Caco-2 (cell line): ENCODE data around the gene PFDN2. TPM values are rescaled to one million over a fixed set of nuclear protein-coding genes. Genes with fewer than 3 reads are reported as not detected.

Experiments
- BruUV-seq: library from RNA; stranded (reverse); fragments of 400-500 nt; replicated peaks from 2 replicates; lab custom pipeline; 2021; lab: Mats Ljungman, UMichigan
- CTCF ChIA-PET: fragments of 300-600 bp; sonication (Branson Sonifier 250); formaldehyde crosslinking; loops from one replicate; lab custom pipeline; 2022; ENCODE audit warnings: antibody characterized with exemption; lab: Charles Lee
- POLR2A ChIA-PET: fragments of 300-600 bp; sonication (Branson Sonifier 250); formaldehyde crosslinking; loops from one replicate; lab custom pipeline; 2022; ENCODE audit warnings: antibody characterized with exemption; lab: Charles Lee
- DNase-seq, 2 experiments: peaks; one replicate each; pipeline versions ENCODE4 v3.0.0 to v3.0.0-alpha.2; 2020 to 2022
- H3K27me3 ChIP-seq: replicated peaks from 2 replicates; pipeline ENCODE4 v1.6.0; 2011; ENCODE audit warnings: low read length; ENCODE audit not compliant: control insufficient read depth, insufficient read depth
- H3K36me3 ChIP-seq: 2 replicates; pipeline ENCODE4 v1.5.1; 2011; ENCODE audit warnings: low read length; ENCODE audit not compliant: control insufficient read depth, insufficient read depth
- H3K4me1 ChIP-seq: fragments of 250-450 bp; sonication (Bioruptor Pico); 2 replicates; pipeline ENCODE4 v1.5.1; 2020; ENCODE audit warnings: mild to moderate bottlenecking
- H3K4me3 ChIP-seq: 2 replicates; pipeline ENCODE4 v1.5.1; 2011; ENCODE audit warnings: low read depth, mild to moderate bottlenecking, control low read depth, low read length
- H3K9me3 ChIP-seq: fragments of 250-450 bp; sonication (Bioruptor Pico); 2 replicates; pipeline ENCODE4 v1.5.1; 2020; ENCODE audit warnings: mild to moderate bottlenecking, moderate library complexity
- H3K27ac Mint-ChIP-seq: one replicate; pipeline ENCODE4 v1.8.0; 2022; ENCODE audit warnings: mixed read lengths; ENCODE audit not compliant: unreplicated experiment
- H3K27me3 Mint-ChIP-seq: one replicate; pipeline ENCODE4 v1.8.0; 2022; ENCODE audit warnings: mixed read lengths; ENCODE audit not compliant: insufficient read depth, unreplicated experiment
- H3K36me3 Mint-ChIP-seq: one replicate; pipeline ENCODE4 v1.8.0; 2022; ENCODE audit warnings: mild to moderate bottlenecking, mixed read lengths; ENCODE audit not compliant: insufficient read depth, unreplicated experiment
- H3K4me1 Mint-ChIP-seq: one replicate; pipeline ENCODE4 v1.8.0; 2022; ENCODE audit warnings: low read depth, mixed read lengths; ENCODE audit not compliant: unreplicated experiment
- H3K4me3 Mint-ChIP-seq: one replicate; pipeline ENCODE4 v1.8.0; 2022; ENCODE audit warnings: mild to moderate bottlenecking, moderate library complexity, mixed read lengths; ENCODE audit not compliant: unreplicated experiment
- H3K9me3 Mint-ChIP-seq: one replicate; pipeline ENCODE4 v1.8.0; 2022; ENCODE audit warnings: mixed read lengths; ENCODE audit not compliant: unreplicated experiment
- intact Hi-C: fragments of 100-400 bp; cut with micrococcal nuclease; formaldehyde crosslinking; loops from one replicate; pipeline ENCODE4 v1.10.0; 2022; ENCODE audit not compliant: unreplicated experiment
- total RNA-seq: library from RNA; stranded (reverse); gene quantifications from 2 replicates; pipeline ENCODE4 v1.2.3, GENCODE V29; 2022
- TF ChIP-seq, protein P1 (sequence below), 2 experiments: fragments of 200-600 bp in 1 of 2; IDR thresholded peaks; 1 replicate in 1 of 2; 2 replicates in 1 of 2; pipeline versions ENCODE4 v1.5.1 to v1.8.0; 2011 to 2022; ENCODE audit warnings: antibody characterized with exemption in 1 of 2, control low read depth in 1 of 2, inconsistent platforms in 1 of 2, low read depth in 1 of 2, low read length in 1 of 2, mild to moderate bottlenecking in 1 of 2, moderate library complexity in 1 of 2; ENCODE audit not compliant: insufficient read depth in 1 of 2, severe bottlenecking in 1 of 2, unreplicated experiment in 1 of 2

The PFDN2 gene
- total RNA-seq, 1 experiment from 2014 or later, result 88.0 TPM

DNA sequence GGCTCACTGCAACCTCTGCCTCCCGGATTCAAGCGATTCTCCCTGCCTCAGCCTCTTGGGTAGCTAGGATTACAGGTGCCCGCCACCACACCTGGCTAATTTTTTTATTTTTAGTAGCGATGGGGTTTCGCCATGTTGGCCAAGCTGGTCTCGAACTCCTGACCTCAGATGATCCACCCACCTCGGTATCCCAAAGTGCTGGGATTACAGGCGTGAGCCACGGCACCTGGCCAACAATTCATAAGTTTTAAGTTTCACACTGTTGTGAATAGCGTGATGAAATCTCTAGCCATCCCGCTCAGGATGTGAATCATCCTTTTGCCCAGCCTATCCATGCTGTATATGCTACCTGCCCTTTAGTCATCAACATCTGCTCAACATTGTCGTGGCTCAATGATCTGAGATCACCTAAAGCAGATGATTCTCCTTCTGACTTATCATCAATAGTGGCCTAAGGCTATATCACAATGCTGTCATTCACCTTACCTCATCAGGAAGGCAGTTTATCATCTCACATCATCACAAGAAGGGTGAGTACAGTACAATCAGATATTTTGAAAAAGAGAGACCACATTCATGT is 2.6 kb downstream of the PFDN2 start:
- Mint-ChIP-seq H3K4me3 (no peak overlapping the region), H3K36me3 (peaks cover 45% of the 10 kb centered on the region), H3K27ac (no peak overlapping the region), H3K4me1 (peaks cover 13% of the 10 kb centered on the region), H3K27me3 (no peaks in the 10 kb centered on the region), H3K9me3 (no peaks in the 10 kb centered on the region)
- DNase-seq, result no peak
- no TSS peak for BruUV-seq
- ChIA-PET POLR2A (no interaction called here), CTCF (no interaction called here)
- H3K36me3 ChIP-seq, result peaks cover 1% of the 10 kb centered on the region; the same call in 1 of the 2 replicates
- H3K4me1 ChIP-seq, result peaks cover 15% of the 10 kb centered on the region
- TF ChIP-seq, protein P1, sequence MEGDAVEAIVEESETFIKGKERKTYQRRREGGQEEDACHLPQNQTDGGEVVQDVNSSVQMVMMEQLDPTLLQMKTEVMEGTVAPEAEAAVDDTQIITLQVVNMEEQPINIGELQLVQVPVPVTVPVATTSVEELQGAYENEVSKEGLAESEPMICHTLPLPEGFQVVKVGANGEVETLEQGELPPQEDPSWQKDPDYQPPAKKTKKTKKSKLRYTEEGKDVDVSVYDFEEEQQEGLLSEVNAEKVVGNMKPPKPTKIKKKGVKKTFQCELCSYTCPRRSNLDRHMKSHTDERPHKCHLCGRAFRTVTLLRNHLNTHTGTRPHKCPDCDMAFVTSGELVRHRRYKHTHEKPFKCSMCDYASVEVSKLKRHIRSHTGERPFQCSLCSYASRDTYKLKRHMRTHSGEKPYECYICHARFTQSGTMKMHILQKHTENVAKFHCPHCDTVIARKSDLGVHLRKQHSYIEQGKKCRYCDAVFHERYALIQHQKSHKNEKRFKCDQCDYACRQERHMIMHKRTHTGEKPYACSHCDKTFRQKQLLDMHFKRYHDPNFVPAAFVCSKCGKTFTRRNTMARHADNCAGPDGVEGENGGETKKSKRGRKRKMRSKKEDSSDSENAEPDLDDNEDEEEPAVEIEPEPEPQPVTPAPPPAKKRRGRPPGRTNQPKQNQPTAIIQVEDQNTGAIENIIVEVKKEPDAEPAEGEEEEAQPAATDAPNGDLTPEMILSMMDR (IDR thresholded peaks at IDR 0.05; ENCODE audit: insufficient read depth in 1 of 2, low read depth in 1 of 2, low read length in 1 of 2, severe bottlenecking in 1 of 2, unreplicated experiment in 1 of 2), result no peak
- no peak overlapping the region for H3K4me3 ChIP-seq
- H3K27me3 ChIP-seq, result no peaks in the 10 kb centered on the region
- intact Hi-C loops, result loop anchor here (5.0 kb wide), 1 partner anchor 62 kb away; the partner anchor contains the start of gene B4GALT3
- H3K9me3 ChIP-seq, result no peaks in the 10 kb centered on the region

DNA sequence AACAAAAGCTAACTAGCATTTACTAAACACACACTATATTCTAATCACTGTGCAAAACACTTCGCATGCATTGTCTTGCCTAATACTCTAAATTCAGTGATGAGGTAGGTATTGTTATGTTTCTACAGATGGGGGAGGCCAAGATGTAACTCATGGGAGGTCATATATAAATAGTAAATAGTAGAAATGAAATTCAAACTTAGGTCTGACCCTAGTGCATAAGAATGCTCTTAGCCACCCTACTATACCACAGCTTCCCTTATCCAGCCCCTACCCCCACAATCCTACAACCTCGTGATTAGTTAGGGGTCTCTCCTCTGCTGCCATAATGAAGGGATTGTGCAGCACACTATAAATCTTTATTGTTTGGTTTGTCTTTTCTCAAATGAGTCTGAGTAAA is 3.3 kb downstream of the PFDN2 start:
- H3K4me3 ChIP-seq, result no peak overlapping the region
- H3K9me3 ChIP-seq, result no peaks in the 10 kb centered on the region
- Mint-ChIP-seq H3K27me3 (no peaks in the 10 kb centered on the region), H3K9me3 (no peaks in the 10 kb centered on the region), H3K27ac (no peak overlapping the region), H3K4me3 (no peak overlapping the region), H3K36me3 (peaks cover 40% of the 10 kb centered on the region), H3K4me1 (peaks cover 7% of the 10 kb centered on the region)
- POLR2A ChIA-PET, result no interaction called here
- no peak for DNase-seq
- CTCF ChIA-PET, result no interaction called here
- peaks cover 9% of the 10 kb centered on the region for H3K4me1 ChIP-seq
- intact Hi-C loops, result no loop called here
- no TSS peak for BruUV-seq
- TF ChIP-seq, protein P1 (IDR thresholded peaks at IDR 0.05; ENCODE audit: insufficient read depth in 1 of 2, low read depth in 1 of 2, low read length in 1 of 2, severe bottlenecking in 1 of 2, unreplicated experiment in 1 of 2), result no peak
- H3K27me3 ChIP-seq, result no peaks in the 10 kb centered on the region
- H3K36me3 ChIP-seq, result 0 out of 2 replicates have a peak, but pooled peaks cover 1% of the 10 kb centered on the region

DNA sequence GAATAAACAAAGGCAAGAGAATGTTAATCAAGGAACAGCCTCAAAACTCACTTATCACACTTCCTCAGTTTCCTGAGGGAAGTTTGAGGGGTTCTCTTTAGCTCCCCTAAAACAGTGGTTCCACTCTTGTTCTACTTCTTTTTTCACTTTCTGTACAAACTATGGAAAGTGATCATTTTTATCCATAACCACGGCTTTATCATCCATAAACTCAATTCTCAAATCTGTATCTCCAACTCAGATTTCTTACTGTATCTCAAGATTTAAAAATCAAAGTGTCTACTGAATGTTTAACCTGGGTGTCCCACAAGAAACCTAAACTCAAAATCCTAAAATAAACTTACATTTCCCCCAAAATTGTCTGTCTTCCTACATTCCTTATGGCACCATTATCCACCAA is 3.9 kb downstream of the PFDN2 start:
- Histone ChIP-seq H3K4me3 (no peak overlapping the region), H3K36me3 (0 out of 2 replicates have a peak, but pooled peaks cover 1% of the 10 kb centered on the region), H3K27me3 (no peaks in the 10 kb centered on the region), H3K4me1 (peaks cover 2% of the 10 kb centered on the region; the same call in 1 of the 2 replicates), H3K9me3 (no peaks in the 10 kb centered on the region)
- Mint-ChIP-seq H3K4me3 (no peak overlapping the region), H3K27ac (no peak overlapping the region), H3K4me1 (peaks cover under 1% of the 10 kb centered on the region), H3K9me3 (no peaks in the 10 kb centered on the region), H3K36me3 (peaks cover 35% of the 10 kb centered on the region), H3K27me3 (no peaks in the 10 kb centered on the region)
- intact Hi-C loops, result no loop called here
- TF ChIP-seq, protein P1 (IDR thresholded peaks at IDR 0.05; ENCODE audit: insufficient read depth in 1 of 2, low read depth in 1 of 2, low read length in 1 of 2, severe bottlenecking in 1 of 2, unreplicated experiment in 1 of 2), result no peak
- DNase-seq, result no peak
- POLR2A ChIA-PET, result no interaction called here
- BruUV-seq, result no TSS peak
- CTCF ChIA-PET, result no interaction called here
